ENCODE data around the gene PAWR. TPM values are rescaled to one million over a fixed set of nuclear protein-coding genes. Genes with fewer than 3 reads are reported as not detected.
A peak's percentile ranks its signal among the peaks of the same experiment; 100 is the strongest.
"Not testable (repeated sequence)": the region's sequence is repeated elsewhere in the genome, so short reads cannot be mapped to it uniquely, and the experiment has no call there.

The PAWR gene
- total RNA-seq, 4 donors from 2014 or later: 57.5 to 109 (median 63.0) TPM

- Histone ChIP-seq H3K27me3 (no peaks in the 10 kb centered on the region), H3K9me3 (no peaks in the 10 kb centered on the region), H3K36me3 (no peaks in the 10 kb centered on the region), H3K27ac (no peak overlapping the region), H3K4me1 (peaks cover 15% of the 10 kb centered on the region), H3K4me3 (no peak overlapping the region)
- WGBS: 85% methylated on average over 2 of the region's 2 CpGs
- DNase-seq (ENCODE audit: low spot score in 2 of 2): no peak
- no peak for TF ChIP-seq EP300 (IDR thresholded peaks at IDR 0.05)
- TF ChIP-seq, protein P1, sequence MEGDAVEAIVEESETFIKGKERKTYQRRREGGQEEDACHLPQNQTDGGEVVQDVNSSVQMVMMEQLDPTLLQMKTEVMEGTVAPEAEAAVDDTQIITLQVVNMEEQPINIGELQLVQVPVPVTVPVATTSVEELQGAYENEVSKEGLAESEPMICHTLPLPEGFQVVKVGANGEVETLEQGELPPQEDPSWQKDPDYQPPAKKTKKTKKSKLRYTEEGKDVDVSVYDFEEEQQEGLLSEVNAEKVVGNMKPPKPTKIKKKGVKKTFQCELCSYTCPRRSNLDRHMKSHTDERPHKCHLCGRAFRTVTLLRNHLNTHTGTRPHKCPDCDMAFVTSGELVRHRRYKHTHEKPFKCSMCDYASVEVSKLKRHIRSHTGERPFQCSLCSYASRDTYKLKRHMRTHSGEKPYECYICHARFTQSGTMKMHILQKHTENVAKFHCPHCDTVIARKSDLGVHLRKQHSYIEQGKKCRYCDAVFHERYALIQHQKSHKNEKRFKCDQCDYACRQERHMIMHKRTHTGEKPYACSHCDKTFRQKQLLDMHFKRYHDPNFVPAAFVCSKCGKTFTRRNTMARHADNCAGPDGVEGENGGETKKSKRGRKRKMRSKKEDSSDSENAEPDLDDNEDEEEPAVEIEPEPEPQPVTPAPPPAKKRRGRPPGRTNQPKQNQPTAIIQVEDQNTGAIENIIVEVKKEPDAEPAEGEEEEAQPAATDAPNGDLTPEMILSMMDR (IDR thresholded peaks at IDR 0.05): no peak
- no peak for TF ChIP-seq POLR2A (IDR thresholded peaks at IDR 0.05)
- TF ChIP-seq POLR2AphosphoS5 (IDR thresholded peaks at IDR 0.05): no peak
Observed at GRCh38 chr12:79638490-79638889, 52.3 kb downstream of the PAWR start.

- TF ChIP-seq POLR2A (IDR thresholded peaks at IDR 0.05): no peak
- Histone ChIP-seq H3K4me1 (peaks cover 15% of the 10 kb centered on the region), H3K9me3 (no peaks in the 10 kb centered on the region), H3K4me3 (no peak overlapping the region), H3K27me3 (no peaks in the 10 kb centered on the region), H3K27ac (no peak overlapping the region), H3K36me3 (no peaks in the 10 kb centered on the region)
- 90% methylated on average over 2 of the region's 2 CpGs for WGBS
- no peak for DNase-seq (ENCODE audit: low spot score in 2 of 2)
Observed at GRCh38 chr12:79637093-79637492, 53.7 kb downstream of the PAWR start.

DNA sequence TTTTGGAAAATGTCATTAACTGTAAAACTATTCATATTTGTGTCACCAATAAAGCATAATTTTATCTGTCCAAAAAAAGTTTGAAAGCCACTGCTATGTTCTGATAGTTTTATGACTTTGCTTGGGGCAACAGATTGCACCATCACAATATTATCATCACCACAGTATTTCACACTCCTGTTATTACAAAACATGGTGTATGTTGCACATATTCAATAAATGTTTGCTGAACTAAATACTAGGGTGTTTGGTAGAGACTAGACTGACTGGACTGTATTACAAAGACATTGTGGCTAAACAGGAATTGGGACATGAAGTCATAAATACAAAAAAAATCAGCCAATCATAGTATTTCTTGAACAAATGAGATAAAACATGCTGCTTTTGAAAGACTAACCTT, 55.1 kb downstream of the PAWR start:
- Histone ChIP-seq H3K4me1 (peaks cover 15% of the 10 kb centered on the region), H3K4me3 (no peak overlapping the region), H3K27ac (peak overlapping the region; percentile 10), H3K9me3 (no peaks in the 10 kb centered on the region), H3K36me3 (no peaks in the 10 kb centered on the region), H3K27me3 (no peaks in the 10 kb centered on the region)
- DNase-seq (ENCODE audit: low spot score in 2 of 2): no peak
- TF ChIP-seq POLR2A (IDR thresholded peaks at IDR 0.05): no peak
- TF ChIP-seq POLR2AphosphoS5 (IDR thresholded peaks at IDR 0.05): peak in 1 of 3 donors; percentile 36

DNA sequence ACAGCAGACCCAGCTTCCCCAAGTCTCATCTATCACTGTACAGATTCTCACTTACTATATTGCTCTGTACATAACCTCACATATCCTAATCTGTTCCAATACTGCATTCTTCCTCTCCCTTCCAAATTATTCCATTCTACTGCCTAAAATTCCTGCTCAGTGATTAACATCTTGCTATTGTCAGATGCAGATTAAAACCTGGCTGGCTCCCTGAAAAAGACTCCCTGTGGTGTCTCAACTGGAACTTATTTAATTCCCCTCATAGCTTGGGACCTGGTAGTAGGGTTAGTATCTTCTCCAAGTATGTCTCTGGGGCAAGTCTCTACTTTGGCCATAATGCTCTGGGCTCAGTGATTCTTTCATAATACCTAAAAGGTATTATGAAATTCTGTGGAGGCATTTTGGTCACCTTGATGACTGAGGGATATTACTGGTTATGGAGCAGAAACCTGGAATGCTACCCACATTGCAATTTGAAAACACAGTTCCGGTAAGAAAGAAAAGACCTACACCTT, 55.8 kb downstream of the PAWR start:
- no peak for DNase-seq (ENCODE audit: low spot score in 2 of 2)
- Histone ChIP-seq H3K36me3 (no peaks in the 10 kb centered on the region), H3K27ac (peak overlapping the region; percentile 10), H3K4me3 (no peak overlapping the region), H3K9me3 (no peaks in the 10 kb centered on the region), H3K4me1 (peaks cover 15% of the 10 kb centered on the region), H3K27me3 (no peaks in the 10 kb centered on the region)
- TF ChIP-seq, protein P1 (IDR thresholded peaks at IDR 0.05): no peak
- TF ChIP-seq EP300 (IDR thresholded peaks at IDR 0.05) (no peak), POLR2A (IDR thresholded peaks at IDR 0.05) (no peak)
- WGBS: 65% methylated on average over 1 of the region's 1 CpG

GRCh38 chr12:79629561-79629960, 61.2 kb downstream of the PAWR start:
- Histone ChIP-seq H3K27ac (no peak overlapping the region), H3K4me1 (peaks cover 2% of the 10 kb centered on the region), H3K4me3 (no peak overlapping the region), H3K9me3 (no peaks in the 10 kb centered on the region), H3K27me3 (no peaks in the 10 kb centered on the region), H3K36me3 (no peaks in the 10 kb centered on the region)
- 95% methylated on average over 2 of the region's 2 CpGs for WGBS
- no peak for TF ChIP-seq POLR2AphosphoS5 (IDR thresholded peaks at IDR 0.05)
- TF ChIP-seq EP300 (IDR thresholded peaks at IDR 0.05): no peak
- TF ChIP-seq POLR2A (IDR thresholded peaks at IDR 0.05): no peak
- TF ChIP-seq, protein P1 (IDR thresholded peaks at IDR 0.05): no peak
- no peak for DNase-seq (ENCODE audit: low spot score in 2 of 2)

GRCh38 chr12:79626735-79627134, 64.0 kb downstream of the PAWR start:
- WGBS: 96% methylated on average over 7 of the region's 7 CpGs
- H3K9me3 ChIP-seq; H3K36me3 ChIP-seq; H3K27me3 ChIP-seq; DNase-seq (ENCODE audit: low spot score in 2 of 2); H3K4me1 ChIP-seq; H3K27ac ChIP-seq; H3K4me3 ChIP-seq: not testable (repeated sequence)

- 88% methylated on average over 2 of the region's 2 CpGs for WGBS
- H3K27ac ChIP-seq: no peak overlapping the region
Observed at GRCh38 chr12:79624378-79624777, 66.4 kb downstream of the PAWR start.

More at GRCh38 chr12:79624378-79624777, 66.4 kb downstream of the PAWR start:
- Histone ChIP-seq H3K4me1 (no peaks in the 10 kb centered on the region), H3K9me3 (no peaks in the 10 kb centered on the region), H3K36me3 (peaks cover 9% of the 10 kb centered on the region), H3K27me3 (no peaks in the 10 kb centered on the region), H3K4me3 (no peak overlapping the region)
- DNase-seq (ENCODE audit: low spot score in 2 of 2): no peak
- no peak for TF ChIP-seq EP300 (IDR thresholded peaks at IDR 0.05)
- TF ChIP-seq POLR2AphosphoS5 (IDR thresholded peaks at IDR 0.05): no peak
- TF ChIP-seq, protein P1 (IDR thresholded peaks at IDR 0.05): no peak
- no peak for TF ChIP-seq POLR2A (IDR thresholded peaks at IDR 0.05)
